ENCODE data around the gene RNF7.

RNF7 gene

DNA sequence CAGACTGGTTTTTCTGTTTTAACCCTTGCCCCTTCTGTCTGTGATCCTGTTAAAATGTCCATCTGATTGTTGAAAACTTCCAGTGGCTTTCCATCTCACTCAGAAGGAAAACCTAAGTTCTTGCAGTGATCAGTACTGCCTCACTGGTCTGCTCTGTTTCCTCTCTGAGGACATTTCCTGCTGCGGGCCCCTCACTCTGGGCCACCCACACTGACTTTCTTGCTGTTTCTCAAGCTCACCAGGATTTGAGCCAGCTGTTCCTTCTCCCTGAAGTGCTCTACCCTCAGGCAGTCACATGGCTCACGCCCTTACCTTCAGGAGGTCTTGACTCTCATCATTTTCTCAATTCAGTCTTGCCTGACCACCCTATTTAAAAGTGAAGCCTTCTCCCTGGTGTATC lies 26.9 kb downstream of the RNF7 start:
- Histone ChIP-seq H2AFZ (ENCODE audit: low read length) (no peak overlapping the region), H4K20me1 (ENCODE audit: insufficient read depth, low read length) (no peaks in the 10 kb centered on the region), H3K4me3 (ENCODE audit: low read length) (no peak overlapping the region), H3K79me2 (ENCODE audit: low read length) (no peaks in the 10 kb centered on the region), H3K27ac (ENCODE audit: low read length) (no peak overlapping the region), H3K27me3 (replicated peaks; ENCODE audit: insufficient read depth, low read length) (no peaks in the 10 kb centered on the region), H3F3A (ENCODE audit: insufficient read depth, low read length) (no peaks in the 10 kb centered on the region), H3K36me3 (replicated peaks; ENCODE audit: insufficient read depth, low read length) (no peaks in the 10 kb centered on the region), H3K9ac (ENCODE audit: low read length) (no peak overlapping the region), H3K4me2 (ENCODE audit: low read depth, low read length) (no peak overlapping the region), H3K9me3 (replicated peaks; ENCODE audit: insufficient read depth, low read length) (no peaks in the 10 kb centered on the region), H3K9me2 (replicated peaks; ENCODE audit: insufficient read depth, low read length) (no peaks in the 10 kb centered on the region), H3K4me1 (ENCODE audit: low read length) (no peaks in the 10 kb centered on the region)
- no peak for DNase-seq
- TF ChIP-seq EZH2 (optimal IDR thresholded peaks at IDR 0.05; ENCODE audit: low read depth, low read length): no peak
- no peak for TF ChIP-seq EZH2phosphoT487 (IDR thresholded peaks at IDR 0.05; ENCODE audit: low read length)
- TF ChIP-seq, protein P1, sequence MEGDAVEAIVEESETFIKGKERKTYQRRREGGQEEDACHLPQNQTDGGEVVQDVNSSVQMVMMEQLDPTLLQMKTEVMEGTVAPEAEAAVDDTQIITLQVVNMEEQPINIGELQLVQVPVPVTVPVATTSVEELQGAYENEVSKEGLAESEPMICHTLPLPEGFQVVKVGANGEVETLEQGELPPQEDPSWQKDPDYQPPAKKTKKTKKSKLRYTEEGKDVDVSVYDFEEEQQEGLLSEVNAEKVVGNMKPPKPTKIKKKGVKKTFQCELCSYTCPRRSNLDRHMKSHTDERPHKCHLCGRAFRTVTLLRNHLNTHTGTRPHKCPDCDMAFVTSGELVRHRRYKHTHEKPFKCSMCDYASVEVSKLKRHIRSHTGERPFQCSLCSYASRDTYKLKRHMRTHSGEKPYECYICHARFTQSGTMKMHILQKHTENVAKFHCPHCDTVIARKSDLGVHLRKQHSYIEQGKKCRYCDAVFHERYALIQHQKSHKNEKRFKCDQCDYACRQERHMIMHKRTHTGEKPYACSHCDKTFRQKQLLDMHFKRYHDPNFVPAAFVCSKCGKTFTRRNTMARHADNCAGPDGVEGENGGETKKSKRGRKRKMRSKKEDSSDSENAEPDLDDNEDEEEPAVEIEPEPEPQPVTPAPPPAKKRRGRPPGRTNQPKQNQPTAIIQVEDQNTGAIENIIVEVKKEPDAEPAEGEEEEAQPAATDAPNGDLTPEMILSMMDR (IDR thresholded peaks at IDR 0.05; ENCODE audit: low read length): no peak

- no peak for DNase-seq
- H3K4me1 ChIP-seq (ENCODE audit: low read length): no peaks in the 10 kb centered on the region
- H3K9me3 ChIP-seq (replicated peaks; ENCODE audit: insufficient read depth, low read length): no peaks in the 10 kb centered on the region
- H3K27ac ChIP-seq (ENCODE audit: low read length): no peak overlapping the region
- no peak overlapping the region for H2AFZ ChIP-seq (ENCODE audit: low read length)
- no peaks in the 10 kb centered on the region for H3F3A ChIP-seq (ENCODE audit: insufficient read depth, low read length)
- no peaks in the 10 kb centered on the region for H3K9me2 ChIP-seq (replicated peaks; ENCODE audit: insufficient read depth, low read length)
- no peak overlapping the region for H3K4me3 ChIP-seq (ENCODE audit: low read length)
- no peak overlapping the region for H3K9ac ChIP-seq (ENCODE audit: low read length)
- no peak for TF ChIP-seq EZH2phosphoT487 (IDR thresholded peaks at IDR 0.05; ENCODE audit: low read length)
- TF ChIP-seq, protein P1 (IDR thresholded peaks at IDR 0.05; ENCODE audit: low read length): no peak
- TF ChIP-seq EZH2 (optimal IDR thresholded peaks at IDR 0.05; ENCODE audit: low read depth, low read length): no peak
- no peaks in the 10 kb centered on the region for H3K36me3 ChIP-seq (replicated peaks; ENCODE audit: insufficient read depth, low read length)
- no peaks in the 10 kb centered on the region for H4K20me1 ChIP-seq (ENCODE audit: insufficient read depth, low read length)
- no peak overlapping the region for H3K4me2 ChIP-seq (ENCODE audit: low read depth, low read length)
- no peaks in the 10 kb centered on the region for H3K27me3 ChIP-seq (replicated peaks; ENCODE audit: insufficient read depth, low read length)
- H3K79me2 ChIP-seq (ENCODE audit: low read length): no peaks in the 10 kb centered on the region
These were observed 29.0 kb downstream of the RNF7 start for GRCh38 chr3:141767066-141767465.

DNA sequence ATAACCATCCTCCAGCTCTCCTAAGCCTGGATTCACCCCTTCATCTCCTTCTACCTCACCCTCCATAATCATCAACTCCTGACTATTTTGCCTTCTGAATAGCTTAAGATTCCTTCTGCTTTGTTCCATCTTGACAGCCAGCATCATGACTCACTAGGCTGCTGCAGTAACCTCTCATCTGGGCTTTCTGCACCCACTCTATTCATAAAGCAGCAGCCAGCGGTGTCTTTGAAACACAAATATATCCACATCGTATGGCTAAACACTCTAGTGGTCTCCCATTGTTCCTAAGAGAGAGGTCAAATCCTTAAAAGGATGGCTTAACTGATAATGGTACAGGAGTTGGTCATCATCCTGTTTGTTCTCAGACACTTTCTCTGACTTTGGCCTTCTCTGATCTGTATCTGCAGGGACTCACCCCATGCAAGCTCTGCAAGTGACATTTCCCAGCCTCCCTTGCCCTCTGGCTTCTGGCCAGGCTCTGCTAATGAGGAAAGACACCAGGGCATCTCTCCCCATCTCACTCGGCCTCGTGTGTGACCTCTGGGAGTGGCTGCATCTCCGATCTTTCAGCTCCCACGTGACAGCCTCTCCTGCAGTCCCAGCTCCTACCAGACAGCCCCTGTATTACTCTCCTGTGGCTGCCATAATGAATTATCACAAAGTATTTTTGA lies 31.3 kb downstream of the RNF7 start:
- H3K4me2 ChIP-seq (ENCODE audit: low read depth, low read length): no peak overlapping the region
- no peaks in the 10 kb centered on the region for H3K9me2 ChIP-seq (replicated peaks; ENCODE audit: insufficient read depth, low read length)
- H3K27me3 ChIP-seq (replicated peaks; ENCODE audit: insufficient read depth, low read length): no peaks in the 10 kb centered on the region
- H2AFZ ChIP-seq (ENCODE audit: low read length): no peak overlapping the region
- no peaks in the 10 kb centered on the region for H3K4me1 ChIP-seq (ENCODE audit: low read length)
- TF ChIP-seq EZH2 (optimal IDR thresholded peaks at IDR 0.05; ENCODE audit: low read depth, low read length) (no peak), EZH2phosphoT487 (IDR thresholded peaks at IDR 0.05; ENCODE audit: low read length) (no peak)
- TF ChIP-seq, protein P1 (IDR thresholded peaks at IDR 0.05; ENCODE audit: low read length): no peak
- H3K9ac ChIP-seq (ENCODE audit: low read length): no peak overlapping the region
- no peaks in the 10 kb centered on the region for H3K36me3 ChIP-seq (replicated peaks; ENCODE audit: insufficient read depth, low read length)
- no peak overlapping the region for H3K27ac ChIP-seq (ENCODE audit: low read length)
- DNase-seq: no peak
- H3K4me3 ChIP-seq (ENCODE audit: low read length): no peak overlapping the region
- no peaks in the 10 kb centered on the region for H3F3A ChIP-seq (ENCODE audit: insufficient read depth, low read length)
- H4K20me1 ChIP-seq (ENCODE audit: insufficient read depth, low read length): no peaks in the 10 kb centered on the region
- no peaks in the 10 kb centered on the region for H3K79me2 ChIP-seq (ENCODE audit: low read length)
- H3K9me3 ChIP-seq (replicated peaks; ENCODE audit: insufficient read depth, low read length): no peaks in the 10 kb centered on the region
